Measurements from ENCODE around the gene CPNE8. TPM values are rescaled to one million over a fixed set of nuclear protein-coding genes. Genes with fewer than 3 reads are reported as not detected.

The CPNE8 gene
- total RNA-seq, 1 donor from 2014 or later, result 9.4 TPM

DNA sequence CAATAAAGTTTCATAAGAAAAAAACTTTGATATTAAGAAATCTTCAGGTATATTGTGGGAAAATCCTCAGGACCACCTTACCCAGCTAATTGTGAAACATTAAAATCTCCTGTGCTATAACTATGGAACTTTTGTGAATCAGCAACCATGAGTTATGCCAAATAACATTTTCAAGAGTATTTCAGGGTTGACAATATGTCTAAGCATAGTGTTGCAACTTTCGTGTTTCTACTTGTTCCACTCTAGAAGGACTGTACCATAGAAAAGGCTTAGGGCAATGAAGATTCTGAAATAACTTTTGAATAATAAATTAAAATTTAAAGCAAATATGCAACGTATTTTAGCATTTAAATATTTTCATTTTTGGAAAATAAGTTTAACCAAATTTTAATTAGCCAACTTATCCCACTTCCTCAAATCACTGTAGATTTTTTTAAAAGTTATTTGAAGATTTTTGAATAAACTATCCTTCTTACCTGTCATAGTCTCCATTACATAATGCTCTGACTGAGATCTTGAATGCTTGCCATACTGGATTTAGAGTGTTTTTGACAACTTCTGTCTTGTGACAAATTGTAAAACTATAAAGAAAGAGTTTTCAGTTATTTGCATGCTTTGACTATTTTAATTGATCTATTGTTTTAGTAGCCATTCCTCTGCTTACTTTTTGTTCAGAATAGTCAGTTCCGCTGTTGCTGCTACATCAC, 143.6 kb downstream of the CPNE8 start:
- no peaks in the 10 kb centered on the region for H3K4me1 Mint-ChIP-seq (ENCODE audit: low read depth, unreplicated experiment)
- no peak for FAIRE-seq

DNA sequence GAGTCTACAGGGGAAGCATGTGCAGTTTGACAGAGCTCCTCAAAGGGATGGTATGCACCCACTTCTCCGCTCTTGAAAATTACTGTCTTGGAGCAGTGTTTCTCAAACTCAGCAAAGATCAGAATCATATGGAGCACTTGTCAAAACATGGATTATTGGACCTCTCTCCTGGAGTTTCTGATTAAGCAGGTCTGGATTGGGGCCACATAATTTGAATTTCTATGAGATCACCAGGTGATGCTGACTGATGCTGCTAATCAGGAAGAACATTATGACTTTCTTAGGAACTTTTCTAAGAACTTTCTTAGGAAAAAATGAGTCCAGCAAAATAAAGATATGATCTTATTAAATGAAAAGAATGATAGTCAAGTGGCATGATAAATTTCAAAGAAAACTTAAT, 144.3 kb downstream of the CPNE8 start:
- Histone ChIP-seq H3K9ac (ENCODE audit: low read length) (no peak overlapping the region), H3K4me1 (ENCODE audit: insufficient read depth, low read length) (no peaks in the 10 kb centered on the region), H3K27ac (ENCODE audit: low read depth, low read length) (no peak overlapping the region), H4K20me1 (ENCODE audit: insufficient read depth, low read length) (no peaks in the 10 kb centered on the region), H3K79me2 (ENCODE audit: insufficient read depth, low read length) (no peaks in the 10 kb centered on the region), H3K4me2 (ENCODE audit: low read length) (no peak overlapping the region), H2AFZ (ENCODE audit: low read depth, low read length) (no peak overlapping the region), H3K9me3 (ENCODE audit: insufficient read depth, low read depth, low read length) (no peaks in the 10 kb centered on the region), H3K4me3 (ENCODE audit: insufficient read depth, low read depth, low read length) (no peak overlapping the region), H3K27me3 (ENCODE audit: insufficient read depth, low read length) (no peaks in the 10 kb centered on the region), H3K36me3 (ENCODE audit: insufficient read depth, low read length) (no peaks in the 10 kb centered on the region)
- Mint-ChIP-seq H3K9me3 (ENCODE audit: unreplicated experiment) (no peaks in the 10 kb centered on the region), H3K36me3 (ENCODE audit: low read depth, unreplicated experiment) (peaks cover 4% of the 10 kb centered on the region), H3K4me3 (ENCODE audit: unreplicated experiment) (no peak overlapping the region), H3K4me1 (ENCODE audit: low read depth, unreplicated experiment) (no peaks in the 10 kb centered on the region), H3K27ac (ENCODE audit: unreplicated experiment) (no peak overlapping the region), H3K27me3 (ENCODE audit: low read depth, unreplicated experiment) (no peaks in the 10 kb centered on the region)
- DNase-seq (ENCODE audit: low read depth) (no peak), FAIRE-seq (no peak)
- TF ChIP-seq, protein P1, sequence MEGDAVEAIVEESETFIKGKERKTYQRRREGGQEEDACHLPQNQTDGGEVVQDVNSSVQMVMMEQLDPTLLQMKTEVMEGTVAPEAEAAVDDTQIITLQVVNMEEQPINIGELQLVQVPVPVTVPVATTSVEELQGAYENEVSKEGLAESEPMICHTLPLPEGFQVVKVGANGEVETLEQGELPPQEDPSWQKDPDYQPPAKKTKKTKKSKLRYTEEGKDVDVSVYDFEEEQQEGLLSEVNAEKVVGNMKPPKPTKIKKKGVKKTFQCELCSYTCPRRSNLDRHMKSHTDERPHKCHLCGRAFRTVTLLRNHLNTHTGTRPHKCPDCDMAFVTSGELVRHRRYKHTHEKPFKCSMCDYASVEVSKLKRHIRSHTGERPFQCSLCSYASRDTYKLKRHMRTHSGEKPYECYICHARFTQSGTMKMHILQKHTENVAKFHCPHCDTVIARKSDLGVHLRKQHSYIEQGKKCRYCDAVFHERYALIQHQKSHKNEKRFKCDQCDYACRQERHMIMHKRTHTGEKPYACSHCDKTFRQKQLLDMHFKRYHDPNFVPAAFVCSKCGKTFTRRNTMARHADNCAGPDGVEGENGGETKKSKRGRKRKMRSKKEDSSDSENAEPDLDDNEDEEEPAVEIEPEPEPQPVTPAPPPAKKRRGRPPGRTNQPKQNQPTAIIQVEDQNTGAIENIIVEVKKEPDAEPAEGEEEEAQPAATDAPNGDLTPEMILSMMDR (IDR thresholded peaks at IDR 0.05; ENCODE audit: insufficient read depth, low read depth, low read length), result no peak
- TF ChIP-seq EZH2 (IDR thresholded peaks at IDR 0.05; ENCODE audit: insufficient read depth, low read length), result no peak

More for the DNA sequence above, 143.6 kb downstream of the CPNE8 start:
- H3K27me3 Mint-ChIP-seq (ENCODE audit: low read depth, unreplicated experiment), result no peaks in the 10 kb centered on the region
- Histone ChIP-seq H3K27me3 (ENCODE audit: insufficient read depth, low read length) (no peaks in the 10 kb centered on the region), H3K9me3 (ENCODE audit: insufficient read depth, low read depth, low read length) (no peaks in the 10 kb centered on the region), H3K4me3 (ENCODE audit: insufficient read depth, low read depth, low read length) (no peak overlapping the region), H3K36me3 (ENCODE audit: insufficient read depth, low read length) (no peaks in the 10 kb centered on the region), H3K4me2 (ENCODE audit: low read length) (no peak overlapping the region), H4K20me1 (ENCODE audit: insufficient read depth, low read length) (no peaks in the 10 kb centered on the region), H3K4me1 (ENCODE audit: insufficient read depth, low read length) (no peaks in the 10 kb centered on the region), H3K9ac (ENCODE audit: low read length) (no peak overlapping the region), H2AFZ (ENCODE audit: low read depth, low read length) (no peak overlapping the region), H3K79me2 (ENCODE audit: insufficient read depth, low read length) (no peaks in the 10 kb centered on the region), H3K27ac (ENCODE audit: low read depth, low read length) (no peak overlapping the region)
- no peak for DNase-seq (ENCODE audit: low read depth)
- no peak overlapping the region for H3K4me3 Mint-ChIP-seq (ENCODE audit: unreplicated experiment)
- no peak overlapping the region for H3K27ac Mint-ChIP-seq (ENCODE audit: unreplicated experiment)
- peaks cover 4% of the 10 kb centered on the region for H3K36me3 Mint-ChIP-seq (ENCODE audit: low read depth, unreplicated experiment)
- no peaks in the 10 kb centered on the region for H3K9me3 Mint-ChIP-seq (ENCODE audit: unreplicated experiment)
- TF ChIP-seq EZH2 (IDR thresholded peaks at IDR 0.05; ENCODE audit: insufficient read depth, low read length), result no peak
- TF ChIP-seq, protein P1 (IDR thresholded peaks at IDR 0.05; ENCODE audit: insufficient read depth, low read depth, low read length), result no peak

DNA sequence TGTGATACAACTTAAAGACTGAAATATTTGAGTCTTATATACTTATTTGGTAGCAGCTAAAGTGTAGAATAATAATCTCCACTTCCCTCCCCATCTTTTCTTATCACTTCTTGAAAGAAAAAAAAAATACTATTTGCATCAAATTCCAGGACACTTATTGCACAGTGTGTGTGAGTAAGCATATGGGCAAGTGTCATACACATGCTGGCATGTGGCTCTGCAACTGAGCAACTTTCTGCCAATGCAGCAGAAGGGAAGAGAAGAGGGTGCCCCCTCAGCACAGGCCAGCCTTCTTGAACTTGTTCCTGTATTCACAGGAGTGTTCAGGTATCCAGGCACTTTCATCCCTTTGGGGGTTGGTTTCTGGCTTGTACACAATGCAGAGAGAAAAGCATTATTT, 145.8 kb downstream of the CPNE8 start:
- Mint-ChIP-seq H3K27ac (ENCODE audit: unreplicated experiment) (no peak overlapping the region), H3K9me3 (ENCODE audit: unreplicated experiment) (no peaks in the 10 kb centered on the region), H3K27me3 (ENCODE audit: low read depth, unreplicated experiment) (no peaks in the 10 kb centered on the region), H3K4me1 (ENCODE audit: low read depth, unreplicated experiment) (no peaks in the 10 kb centered on the region), H3K4me3 (ENCODE audit: unreplicated experiment) (no peak overlapping the region), H3K36me3 (ENCODE audit: low read depth, unreplicated experiment) (peaks cover 4% of the 10 kb centered on the region)
- no peaks in the 10 kb centered on the region for H3K9me3 ChIP-seq (ENCODE audit: insufficient read depth, low read depth, low read length)
- no peak overlapping the region for H3K4me2 ChIP-seq (ENCODE audit: low read length)
- no peak overlapping the region for H3K9ac ChIP-seq (ENCODE audit: low read length)
- H2AFZ ChIP-seq (ENCODE audit: low read depth, low read length), result no peak overlapping the region
- H3K4me3 ChIP-seq (ENCODE audit: insufficient read depth, low read depth, low read length), result no peak overlapping the region
- no peak for DNase-seq (ENCODE audit: low read depth)
- no peaks in the 10 kb centered on the region for H4K20me1 ChIP-seq (ENCODE audit: insufficient read depth, low read length)
- no peaks in the 10 kb centered on the region for H3K79me2 ChIP-seq (ENCODE audit: insufficient read depth, low read length)
- H3K27me3 ChIP-seq (ENCODE audit: insufficient read depth, low read length), result no peaks in the 10 kb centered on the region
- no peak for TF ChIP-seq EZH2 (IDR thresholded peaks at IDR 0.05; ENCODE audit: insufficient read depth, low read length)
- TF ChIP-seq, protein P1 (IDR thresholded peaks at IDR 0.05; ENCODE audit: insufficient read depth, low read depth, low read length), result no peak
- FAIRE-seq, result no peak
- no peaks in the 10 kb centered on the region for H3K36me3 ChIP-seq (ENCODE audit: insufficient read depth, low read length)
- H3K27ac ChIP-seq (ENCODE audit: low read depth, low read length), result no peak overlapping the region
- H3K4me1 ChIP-seq (ENCODE audit: insufficient read depth, low read length), result no peaks in the 10 kb centered on the region
